NCI-H1694 treated with DMSO at 0.1 percent for 48 hours (cell line): ENCODE data around the gene AFF1.

Experiments used
- DNase-seq: peaks from one replicate; lab custom pipeline; 2025; lab: John Stamatoyannopoulos, UW

The AFF1 gene

DNA sequence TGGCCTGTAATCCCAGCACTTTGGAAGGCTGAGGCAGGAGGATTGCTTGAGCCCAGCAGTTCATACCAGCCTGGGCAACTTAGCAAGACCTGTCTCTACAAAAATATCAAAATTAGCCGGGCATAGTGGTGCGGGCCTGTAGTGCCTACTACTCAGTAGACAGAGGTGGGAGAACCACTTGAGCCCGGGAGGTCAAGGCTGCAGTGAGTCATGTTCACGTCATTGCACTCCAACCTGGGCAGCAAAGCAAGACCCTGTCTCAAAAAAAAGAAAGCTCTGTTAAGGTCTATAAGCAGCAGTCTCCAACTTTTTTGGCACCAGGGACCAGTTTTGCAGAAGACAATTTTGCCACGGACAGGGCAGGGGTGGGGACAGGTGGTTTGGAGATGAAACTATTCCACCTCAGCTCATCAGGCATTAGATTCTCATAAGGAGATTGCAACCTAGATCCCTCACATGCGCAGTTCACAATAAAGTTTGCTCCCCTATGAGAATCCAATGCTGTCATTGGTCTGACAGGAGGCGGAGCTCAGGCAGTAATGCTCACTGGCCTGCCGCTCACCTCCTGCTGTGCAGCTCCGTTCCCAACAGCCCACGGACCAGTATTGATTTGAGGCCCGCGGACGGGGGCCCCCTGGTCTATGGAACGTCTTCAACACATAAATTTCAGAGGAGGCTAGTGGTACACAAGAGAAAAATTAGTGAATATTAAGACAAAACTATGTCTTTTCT is 217.7 kb downstream of the AFF1 start:
- DNase-seq, result no peak

DNA sequence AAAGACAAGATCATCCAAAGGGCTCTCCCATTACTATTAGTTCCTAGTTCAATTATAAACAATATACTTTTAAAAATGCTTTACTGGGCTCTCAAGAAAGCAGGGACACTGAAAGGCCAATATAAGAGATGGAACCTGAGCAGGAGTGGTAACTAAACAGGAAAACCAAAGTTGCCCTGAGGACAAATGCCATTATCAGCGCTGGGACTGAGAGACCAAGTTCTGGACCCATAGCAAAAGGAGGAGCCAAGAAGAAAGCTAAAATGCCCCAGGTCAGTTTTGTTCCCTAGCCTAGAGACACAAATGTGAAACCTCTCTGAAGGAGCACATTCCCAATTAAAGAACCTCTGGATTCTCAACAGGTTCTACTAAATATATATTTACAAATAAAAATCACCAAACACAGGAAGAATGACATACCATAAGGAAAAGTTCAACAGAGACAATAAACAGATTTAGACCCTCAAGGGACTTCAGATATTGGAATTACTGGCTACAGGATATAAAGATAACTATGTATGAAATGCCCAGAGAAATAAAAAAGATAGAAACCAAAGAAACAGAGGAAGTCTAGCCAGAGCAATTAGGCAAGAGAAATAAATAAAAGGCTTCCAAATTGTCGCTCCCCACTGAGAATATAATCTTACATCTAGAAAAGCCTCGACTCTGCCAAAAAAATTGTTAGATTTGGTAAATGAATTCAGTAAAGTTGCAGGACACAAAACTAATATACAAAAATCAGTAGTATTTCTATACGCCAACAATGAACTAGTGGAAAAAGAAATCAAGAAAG is 218.5 kb downstream of the AFF1 start:
- DNase-seq, result no peak

- DNase-seq, result no peak
These were observed 231.1 kb downstream of the AFF1 start for GRCh38 chr4:87165892-87166291.

- no peak for DNase-seq
These were observed 231.6 kb downstream of the AFF1 start for GRCh38 chr4:87166296-87166854.

- DNase-seq, result no peak
These were observed 237.1 kb downstream of the AFF1 start for GRCh38 chr4:87171944-87172343.

GRCh38 chr4:87174672-87175071 is 239.9 kb downstream of the AFF1 start:
- DNase-seq, result no peak

DNA sequence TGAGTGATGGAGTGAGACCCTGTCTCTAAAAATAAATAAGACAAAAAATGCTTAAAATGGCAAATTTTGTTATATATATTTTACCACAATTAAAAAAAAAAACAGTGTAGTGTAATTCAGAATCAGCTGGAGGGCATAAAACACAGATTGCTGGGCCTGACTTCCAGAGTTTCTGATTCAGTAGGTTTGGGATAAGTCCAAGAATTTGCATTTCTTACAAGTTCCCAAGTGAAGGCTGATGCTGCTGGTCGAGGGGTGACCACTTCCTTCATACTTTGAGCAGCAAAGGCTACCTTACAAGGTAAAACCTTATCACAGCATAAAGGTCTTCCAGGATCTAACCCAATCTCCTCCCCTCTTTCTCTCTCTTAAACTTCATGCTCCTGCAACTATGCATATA is 244.9 kb downstream of the AFF1 start:
- DNase-seq, result no peak

GRCh38 chr4:87180767-87181166 is 246.0 kb downstream of the AFF1 start:
- DNase-seq, result no peak

- no peak for DNase-seq
These were observed 250.5 kb downstream of the AFF1 start for GRCh38 chr4:87185146-87185870.

DNA sequence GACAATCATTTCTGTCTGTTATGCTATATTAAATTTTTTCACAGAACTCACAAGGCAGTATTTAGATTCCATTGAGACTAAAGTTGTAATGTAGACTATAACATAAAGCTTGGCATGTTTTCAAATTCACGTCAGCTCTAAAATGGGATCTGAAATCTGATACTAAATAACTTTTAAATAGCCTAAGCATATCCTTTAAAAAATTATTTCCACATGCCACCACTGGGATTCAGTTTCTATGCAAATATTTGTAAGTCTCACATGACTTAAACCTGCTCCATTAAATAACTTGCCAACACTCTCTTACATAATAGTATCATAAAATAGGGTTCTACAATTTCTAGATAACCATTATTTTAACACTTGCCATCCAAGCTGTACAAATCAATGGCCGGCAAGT is 253.2 kb downstream of the AFF1 start:
- DNase-seq, result no peak

- no peak for DNase-seq
These were observed 254.1 kb downstream of the AFF1 start for GRCh38 chr4:87188932-87189331.
